HUES6 (cell line): ENCODE measurements around the gene ATG2B.

Source experiments
- H3K27ac ChIP-seq: 2 replicates; pipeline ENCODE4 v1.7.0; 2013; ENCODE audit warnings: low read depth, mild to moderate bottlenecking, low read length, inconsistent platforms
- H3K27me3 ChIP-seq: 2 replicates; pipeline ENCODE4 v1.6.1; 2013; ENCODE audit warnings: low read length; ENCODE audit not compliant: control insufficient read depth, insufficient read depth
- H3K36me3 ChIP-seq: 2 replicates; pipeline ENCODE4 v1.6.1; 2013; ENCODE audit warnings: low read length; ENCODE audit not compliant: control insufficient read depth, insufficient read depth
- H3K4me1 ChIP-seq: 2 replicates; pipeline ENCODE4 v1.6.1; 2013; ENCODE audit warnings: low read length; ENCODE audit not compliant: control insufficient read depth, insufficient read depth
- H3K4me3 ChIP-seq: 2 replicates; pipeline ENCODE4 v1.5.1; 2013; ENCODE audit warnings: low read depth, low read length
- H3K9ac ChIP-seq: one replicate; pipeline ENCODE4 v1.6.1; 2013; ENCODE audit warnings: mild to moderate bottlenecking, low read length
- H3K9me3 ChIP-seq: 2 replicates; pipeline ENCODE4 v1.6.1; 2013; ENCODE audit warnings: low read depth, low read length; ENCODE audit not compliant: control insufficient read depth, insufficient read depth

Gene ATG2B

GRCh38 chr14:96285667-96286066, 77.5 kb downstream of the ATG2B start:
- H3K4me1 ChIP-seq, result no peaks in the 10 kb centered on the region
- peaks cover 42% of the 10 kb centered on the region for H3K36me3 ChIP-seq
- H3K27me3 ChIP-seq, result no peaks in the 10 kb centered on the region
- H3K9me3 ChIP-seq, result no peaks in the 10 kb centered on the region
- H3K27ac ChIP-seq, result no peak overlapping the region; the same call in 1 of the 2 replicates
- no peak overlapping the region for H3K4me3 ChIP-seq
- H3K9ac ChIP-seq, result no peak overlapping the region

- Histone ChIP-seq H3K36me3 (peaks cover 30% of the 10 kb centered on the region), H3K27ac (no peak overlapping the region), H3K27me3 (no peaks in the 10 kb centered on the region), H3K4me3 (no peak overlapping the region), H3K4me1 (no peaks in the 10 kb centered on the region), H3K9ac (no peak overlapping the region), H3K9me3 (no peaks in the 10 kb centered on the region)
Measured at GRCh38 chr14:96284430-96284829, 78.7 kb downstream of the ATG2B start.

GRCh38 chr14:96284008-96284407, 79.1 kb downstream of the ATG2B start:
- H3K9me3 ChIP-seq, result no peaks in the 10 kb centered on the region
- H3K9ac ChIP-seq, result no peak overlapping the region
- no peak overlapping the region for H3K4me3 ChIP-seq
- H3K4me1 ChIP-seq, result no peaks in the 10 kb centered on the region
- H3K27ac ChIP-seq, result no peak overlapping the region
- peaks cover 26% of the 10 kb centered on the region for H3K36me3 ChIP-seq
- H3K27me3 ChIP-seq, result no peaks in the 10 kb centered on the region

- Histone ChIP-seq H3K4me3 (no peak overlapping the region), H3K36me3 (peaks cover 13% of the 10 kb centered on the region), H3K9ac (no peak overlapping the region), H3K9me3 (peaks cover 14% of the 10 kb centered on the region), H3K4me1 (peaks cover 4% of the 10 kb centered on the region; the same call in 1 of the 2 replicates), H3K27ac (no peak overlapping the region), H3K27me3 (no peaks in the 10 kb centered on the region)
Measured at GRCh38 chr14:96281486-96281885, 81.7 kb downstream of the ATG2B start.

- Histone ChIP-seq H3K36me3 (peaks cover 10% of the 10 kb centered on the region), H3K4me1 (peaks cover 8% of the 10 kb centered on the region), H3K9ac (no peak overlapping the region), H3K27me3 (no peaks in the 10 kb centered on the region), H3K9me3 (peaks cover 14% of the 10 kb centered on the region), H3K4me3 (no peak overlapping the region), H3K27ac (no peak overlapping the region)
Measured at GRCh38 chr14:96280104-96280503, 83.0 kb downstream of the ATG2B start.

GRCh38 chr14:96279564-96279963, 83.6 kb downstream of the ATG2B start:
- no peak overlapping the region for H3K4me3 ChIP-seq
- H3K27ac ChIP-seq, result no peak overlapping the region
- H3K4me1 ChIP-seq, result peaks cover 9% of the 10 kb centered on the region
- peaks cover 14% of the 10 kb centered on the region for H3K9me3 ChIP-seq
- H3K9ac ChIP-seq, result no peak overlapping the region
- H3K27me3 ChIP-seq, result no peaks in the 10 kb centered on the region
- H3K36me3 ChIP-seq, result peaks cover 8% of the 10 kb centered on the region

- H3K4me3 ChIP-seq, result no peak overlapping the region
- H3K9ac ChIP-seq, result no peak overlapping the region
- no peaks in the 10 kb centered on the region for H3K27me3 ChIP-seq
- peaks cover 19% of the 10 kb centered on the region for H3K9me3 ChIP-seq
- H3K36me3 ChIP-seq, result peaks cover under 1% of the 10 kb centered on the region; the same call in 1 of the 2 replicates
- peaks cover 9% of the 10 kb centered on the region for H3K4me1 ChIP-seq
- H3K27ac ChIP-seq, result no peak overlapping the region
Measured at GRCh38 chr14:96277890-96278289, 85.3 kb downstream of the ATG2B start.

GRCh38 chr14:96275177-96276112, 87.7 kb downstream of the ATG2B start:
- Histone ChIP-seq H3K9ac (no peak overlapping the region), H3K4me1 (peaks cover 9% of the 10 kb centered on the region), H3K36me3 (no peaks in the 10 kb centered on the region), H3K9me3 (peaks cover 35% of the 10 kb centered on the region), H3K4me3 (0 out of 2 replicates have a peak overlapping the region, but pooled peaks have one; percentile 32), H3K27me3 (no peaks in the 10 kb centered on the region), H3K27ac (no peak overlapping the region)

- Histone ChIP-seq H3K27ac (no peak overlapping the region), H3K9me3 (peaks cover 35% of the 10 kb centered on the region), H3K36me3 (no peaks in the 10 kb centered on the region), H3K27me3 (no peaks in the 10 kb centered on the region), H3K4me3 (no peak overlapping the region), H3K4me1 (peaks cover 9% of the 10 kb centered on the region), H3K9ac (no peak overlapping the region)
Measured at GRCh38 chr14:96274543-96274942, 88.6 kb downstream of the ATG2B start.

GRCh38 chr14:96274122-96274521, 89.0 kb downstream of the ATG2B start:
- Histone ChIP-seq H3K4me1 (peaks cover 9% of the 10 kb centered on the region), H3K9me3 (peaks cover 35% of the 10 kb centered on the region), H3K36me3 (no peaks in the 10 kb centered on the region), H3K9ac (no peak overlapping the region), H3K27ac (no peak overlapping the region), H3K27me3 (no peaks in the 10 kb centered on the region), H3K4me3 (no peak overlapping the region)

GRCh38 chr14:96273629-96274028, 89.5 kb downstream of the ATG2B start:
- Histone ChIP-seq H3K27me3 (no peaks in the 10 kb centered on the region), H3K9me3 (peaks cover 33% of the 10 kb centered on the region), H3K4me3 (no peak overlapping the region), H3K9ac (no peak overlapping the region), H3K36me3 (no peaks in the 10 kb centered on the region), H3K4me1 (peaks cover 9% of the 10 kb centered on the region), H3K27ac (no peak overlapping the region)
